Liver (tissue), 9 donors: ENCODE measurements around the gene MYBPC2. TPM values are rescaled to one million over a fixed set of nuclear protein-coding genes. Genes with fewer than 3 reads are reported as not detected.

Source experiments
- DNase-seq: peaks from one replicate; pipeline ENCODE4 v3.0.0-alpha.2; 2017; ENCODE audit warnings: low spot score
- H3K27ac ChIP-seq, 2 donors: one replicate each; pipeline ENCODE4 v1.7.0; 2013; ENCODE audit warnings: inconsistent platforms in 2 of 2, low read length in 2 of 2, control low read depth in 1 of 2, low read depth in 1 of 2, mild to moderate bottlenecking in 1 of 2
- H3K27me3 ChIP-seq, 4 donors: one replicate each; pipeline versions ENCODE4 v1.6.1 to v1.7.0; 2013; ENCODE audit warnings: low read length in 3 of 4, inconsistent platforms in 1 of 4, mild to moderate bottlenecking in 1 of 4, moderate library complexity in 1 of 4; ENCODE audit not compliant: control insufficient read depth in 4 of 4, insufficient read depth in 4 of 4
- H3K36me3 ChIP-seq, 4 donors: one replicate each; pipeline versions ENCODE4 v1.6.1 to v1.7.0; 2013; ENCODE audit warnings: low read length in 3 of 4, mild to moderate bottlenecking in 3 of 4, low read depth in 1 of 4, moderate library complexity in 1 of 4; ENCODE audit not compliant: control insufficient read depth in 4 of 4, insufficient read depth in 3 of 4
- H3K4me1 ChIP-seq, 4 donors: one replicate each; pipeline versions ENCODE4 v1.6.1 to v1.7.0; 2013; ENCODE audit warnings: low read length in 3 of 4, mild to moderate bottlenecking in 3 of 4, moderate library complexity in 1 of 4; ENCODE audit not compliant: control insufficient read depth in 4 of 4, insufficient read depth in 4 of 4
- H3K4me3 ChIP-seq, 3 donors: one replicate each; pipeline versions ENCODE4 v1.6.1 to v1.7.0; 2013; ENCODE audit warnings: low read length in 3 of 3, control low read depth in 1 of 3, low read depth in 1 of 3, mild to moderate bottlenecking in 1 of 3
- H3K9ac ChIP-seq, 2 donors: one replicate each; pipeline ENCODE4 v1.7.0; 2013; ENCODE audit warnings: low read length in 2 of 2, mild to moderate bottlenecking in 2 of 2, moderate library complexity in 2 of 2, control low read depth in 1 of 2, low read depth in 1 of 2
- H3K9me3 ChIP-seq, 4 donors: one replicate each; pipeline versions ENCODE4 v1.6.1 to v1.7.0; 2013; ENCODE audit warnings: low read length in 3 of 4; ENCODE audit not compliant: control insufficient read depth in 4 of 4
- EGR1 ChIP-seq, 2 donors: IDR thresholded peaks; 2 replicates each; pipeline ENCODE4 v1.6.1; 2016 to 2018; ENCODE audit warnings: antibody characterized with exemption in 2 of 2, low read depth in 2 of 2
- FOXA1 ChIP-seq: IDR thresholded peaks from 2 replicates; pipeline ENCODE4 v1.6.1; 2016; ENCODE audit warnings: antibody characterized with exemption
- GABPA ChIP-seq, 2 donors: IDR thresholded peaks in 1 of 2; conservative IDR thresholded peaks in 1 of 2; 2 replicates each; pipeline ENCODE4 v1.6.1; 2016; ENCODE audit warnings: antibody characterized with exemption in 2 of 2, mild to moderate bottlenecking in 1 of 2, moderate library complexity in 1 of 2
- HNF4A ChIP-seq, 2 donors: conservative IDR thresholded peaks; 2 replicates each; pipeline ENCODE4 v1.6.1; 2016; ENCODE audit warnings: antibody characterized with exemption in 2 of 2, mild to moderate bottlenecking in 2 of 2
- HNF4G ChIP-seq: IDR thresholded peaks from 2 replicates; pipeline ENCODE4 v1.6.1; 2016; ENCODE audit warnings: antibody characterized with exemption
- JUND ChIP-seq, 2 donors: IDR thresholded peaks; 2 replicates each; pipeline ENCODE4 v1.6.1; 2016; ENCODE audit warnings: antibody characterized with exemption in 2 of 2
- RAD21 ChIP-seq, 2 donors: IDR thresholded peaks; 2 replicates each; pipeline ENCODE4 v1.6.1; 2016; ENCODE audit warnings: antibody characterized with exemption in 2 of 2, mild to moderate bottlenecking in 2 of 2
- RXRA ChIP-seq, 2 donors: IDR thresholded peaks; 2 replicates each; pipeline ENCODE4 v1.6.1; 2017 to 2018; ENCODE audit warnings: antibody characterized with exemption in 2 of 2, mild to moderate bottlenecking in 1 of 2
- SP1 ChIP-seq: IDR thresholded peaks from 2 replicates; pipeline ENCODE4 v1.6.1; 2018; ENCODE audit warnings: antibody characterized with exemption, mild to moderate bottlenecking
- TAF1 ChIP-seq: conservative IDR thresholded peaks from 2 replicates; pipeline ENCODE4 v1.6.1; 2016; ENCODE audit warnings: antibody characterized with exemption, mild to moderate bottlenecking
- YY1 ChIP-seq: IDR thresholded peaks from 2 replicates; pipeline ENCODE4 v1.6.1; 2016; ENCODE audit warnings: antibody characterized with exemption, mild to moderate bottlenecking
- WGBS: extraction: QIAGEN DNeasy Blood & Tissue Kit; methylation state at CpG from one replicate; pipeline ENCODE4 v1.1.7; 2013; 5-methylcytosine and 5-hydroxymethylcytosine counted together
- polyA plus RNA-seq, 2 donors: library from polyadenylated mRNA; stranded (reverse) in 1 of 2; unstranded in 1 of 2; fragments of 200-250 nt in 1 of 2; fragments of >200 nt in 1 of 2; fragmentation: Nextera tagmentation in 1 of 2; extraction: Ambion mirVana in 1 of 2; gene quantifications; one replicate each; pipeline versions ENCODE4 v1.2.1 to v1.2.3, GENCODE V29; 2013 to 2015
- total RNA-seq, 2 donors: library from RNA; depleted of rRNA; stranded (reverse); fragments of >200 nt; gene quantifications; one replicate each; pipeline ENCODE4 v1.2.3, GENCODE V29; 2014
- TF ChIP-seq, protein P1 (sequence below): IDR thresholded peaks from 2 replicates; pipeline ENCODE4 v1.6.1; 2016; ENCODE audit warnings: antibody characterized with exemption
- TF ChIP-seq, protein P2 (sequence below): fragments of 150-350 bp; IDR thresholded peaks from 2 replicates; pipeline ENCODE4 v1.5.1; 2017; ENCODE audit warnings: improper control_type of control experiment, low read depth, low read length; ENCODE audit not compliant: missing input control
- TF ChIP-seq, protein P3 (sequence below): IDR thresholded peaks from 2 replicates; pipeline ENCODE4 v1.6.1; 2016; ENCODE audit warnings: antibody characterized with exemption
- TF ChIP-seq, protein P4 (sequence below): IDR thresholded peaks from 2 replicates; pipeline ENCODE4 v1.6.1; 2016; ENCODE audit warnings: antibody characterized with exemption
- donor health status: healthy.
- donor health status: healthy.
- donor health status: healthy.
- donor health status: healthy.
- donor health status: healthy.

The MYBPC2 gene
- total and polyA plus RNA-seq, 4 donors: under 0.01 TPM; not detected in 3

DNA sequence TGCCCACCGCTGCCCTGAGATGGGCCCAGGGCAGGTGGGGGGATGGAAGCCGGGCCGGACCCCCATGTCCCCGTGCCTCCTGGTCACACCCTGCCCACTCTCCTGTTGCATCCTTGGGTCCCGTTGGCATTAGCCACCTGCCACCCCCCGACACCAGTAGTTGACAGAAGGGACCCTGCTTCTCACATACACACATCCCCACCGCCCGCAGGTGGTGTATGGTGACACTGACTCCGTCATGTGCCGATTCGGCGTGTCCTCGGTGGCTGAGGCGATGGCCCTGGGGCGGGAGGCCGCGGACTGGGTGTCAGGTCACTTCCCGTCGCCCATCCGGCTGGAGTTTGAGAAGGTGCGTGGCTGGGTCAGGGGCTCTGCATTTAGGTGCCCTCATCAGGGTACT lies 19.2 kb upstream of the MYBPC2 start:
- Histone ChIP-seq H3K36me3 (peaks cover 0 to 4% (median 1%) of the 10 kb centered on the region in 4 donors), H3K27me3 (peaks cover 0 to 3% (median 0%) of the 10 kb centered on the region in 4 donors), H3K9ac (no peak overlapping the region), H3K4me1 (no peaks in the 10 kb centered on the region), H3K4me3 (no peak overlapping the region), H3K9me3 (no peaks in the 10 kb centered on the region), H3K27ac (no peak overlapping the region)
- TF ChIP-seq RXRA (IDR thresholded peaks at IDR 0.05): no peak
- TF ChIP-seq YY1: no peak
- no peak for TF ChIP-seq EGR1 (IDR thresholded peaks at IDR 0.05; ENCODE audit: low read depth in 2 of 2)
- no peak for TF ChIP-seq GABPA (IDR thresholded peaks at IDR 0.05 in 1 of 2, conservative IDR thresholded peaks at IDR 0.05 in 1 of 2)
- no peak for TF ChIP-seq RAD21 (IDR thresholded peaks at IDR 0.05)
- TF ChIP-seq, protein P1, sequence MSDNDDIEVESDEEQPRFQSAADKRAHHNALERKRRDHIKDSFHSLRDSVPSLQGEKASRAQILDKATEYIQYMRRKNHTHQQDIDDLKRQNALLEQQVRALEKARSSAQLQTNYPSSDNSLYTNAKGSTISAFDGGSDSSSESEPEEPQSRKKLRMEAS: no peak
- TF ChIP-seq TAF1: no peak
- TF ChIP-seq JUND (IDR thresholded peaks at IDR 0.05): no peak
- TF ChIP-seq, protein P2, sequence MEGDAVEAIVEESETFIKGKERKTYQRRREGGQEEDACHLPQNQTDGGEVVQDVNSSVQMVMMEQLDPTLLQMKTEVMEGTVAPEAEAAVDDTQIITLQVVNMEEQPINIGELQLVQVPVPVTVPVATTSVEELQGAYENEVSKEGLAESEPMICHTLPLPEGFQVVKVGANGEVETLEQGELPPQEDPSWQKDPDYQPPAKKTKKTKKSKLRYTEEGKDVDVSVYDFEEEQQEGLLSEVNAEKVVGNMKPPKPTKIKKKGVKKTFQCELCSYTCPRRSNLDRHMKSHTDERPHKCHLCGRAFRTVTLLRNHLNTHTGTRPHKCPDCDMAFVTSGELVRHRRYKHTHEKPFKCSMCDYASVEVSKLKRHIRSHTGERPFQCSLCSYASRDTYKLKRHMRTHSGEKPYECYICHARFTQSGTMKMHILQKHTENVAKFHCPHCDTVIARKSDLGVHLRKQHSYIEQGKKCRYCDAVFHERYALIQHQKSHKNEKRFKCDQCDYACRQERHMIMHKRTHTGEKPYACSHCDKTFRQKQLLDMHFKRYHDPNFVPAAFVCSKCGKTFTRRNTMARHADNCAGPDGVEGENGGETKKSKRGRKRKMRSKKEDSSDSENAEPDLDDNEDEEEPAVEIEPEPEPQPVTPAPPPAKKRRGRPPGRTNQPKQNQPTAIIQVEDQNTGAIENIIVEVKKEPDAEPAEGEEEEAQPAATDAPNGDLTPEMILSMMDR: no peak
- TF ChIP-seq FOXA1: no peak
- TF ChIP-seq, protein P3, sequence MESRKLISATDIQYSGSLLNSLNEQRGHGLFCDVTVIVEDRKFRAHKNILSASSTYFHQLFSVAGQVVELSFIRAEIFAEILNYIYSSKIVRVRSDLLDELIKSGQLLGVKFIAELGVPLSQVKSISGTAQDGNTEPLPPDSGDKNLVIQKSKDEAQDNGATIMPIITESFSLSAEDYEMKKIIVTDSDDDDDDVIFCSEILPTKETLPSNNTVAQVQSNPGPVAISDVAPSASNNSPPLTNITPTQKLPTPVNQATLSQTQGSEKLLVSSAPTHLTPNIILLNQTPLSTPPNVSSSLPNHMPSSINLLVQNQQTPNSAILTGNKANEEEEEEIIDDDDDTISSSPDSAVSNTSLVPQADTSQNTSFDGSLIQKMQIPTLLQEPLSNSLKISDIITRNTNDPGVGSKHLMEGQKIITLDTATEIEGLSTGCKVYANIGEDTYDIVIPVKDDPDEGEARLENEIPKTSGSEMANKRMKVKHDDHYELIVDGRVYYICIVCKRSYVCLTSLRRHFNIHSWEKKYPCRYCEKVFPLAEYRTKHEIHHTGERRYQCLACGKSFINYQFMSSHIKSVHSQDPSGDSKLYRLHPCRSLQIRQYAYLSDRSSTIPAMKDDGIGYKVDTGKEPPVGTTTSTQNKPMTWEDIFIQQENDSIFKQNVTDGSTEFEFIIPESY: no peak
- TF ChIP-seq HNF4G: no peak
- TF ChIP-seq SP1: no peak
- TF ChIP-seq HNF4A (conservative IDR thresholded peaks at IDR 0.05): no peak
- 95% methylated on average over 21 of the region's 21 CpGs for WGBS
- DNase-seq: peak; percentile 30

DNA sequence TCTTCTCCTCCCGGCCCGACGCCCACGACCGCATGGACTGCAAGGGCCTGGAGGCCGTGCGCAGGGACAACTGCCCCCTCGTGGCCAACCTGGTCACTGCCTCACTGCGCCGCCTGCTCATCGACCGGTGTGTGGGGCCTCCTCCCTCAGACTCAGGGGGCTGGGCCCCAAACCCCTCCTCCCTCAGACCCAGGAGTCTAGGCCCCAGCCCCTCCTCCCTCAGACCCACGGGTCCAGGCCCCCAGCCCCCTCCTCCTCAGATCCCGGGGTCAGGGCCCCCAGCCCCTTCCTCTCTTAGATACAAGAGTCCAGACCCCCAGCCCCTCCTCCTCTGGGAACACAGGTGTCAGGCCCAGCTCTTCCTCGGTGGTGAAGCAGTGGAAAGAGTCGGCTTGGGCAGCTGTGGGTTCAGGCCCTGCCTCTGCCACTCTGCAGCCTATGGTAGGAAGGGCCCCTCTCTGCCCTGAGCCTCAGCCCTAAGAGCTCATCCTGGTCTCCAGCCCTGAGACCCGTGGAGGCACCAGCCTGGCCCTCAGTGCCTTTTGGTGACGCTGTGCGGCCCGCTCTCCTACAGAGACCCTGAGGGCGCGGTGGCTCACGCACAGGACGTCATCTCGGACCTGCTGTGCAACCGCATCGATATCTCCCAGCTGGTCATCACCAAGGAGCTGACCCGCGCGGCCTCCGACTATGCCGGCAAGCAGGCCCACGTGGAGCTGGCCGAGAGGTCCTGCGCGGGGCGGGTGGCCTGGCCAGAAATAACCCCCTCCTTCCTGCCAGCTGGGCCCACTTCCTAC lies 17.6 kb upstream of the MYBPC2 start:
- H3K9me3 ChIP-seq: no peaks in the 10 kb centered on the region
- peak overlapping the region in 1 of 2 donors; percentile 20 for H3K27ac ChIP-seq
- WGBS: 57% methylated on average over 37 of the region's 37 CpGs
- H3K4me3 ChIP-seq: no peak overlapping the region
- no peak overlapping the region for H3K9ac ChIP-seq
- TF ChIP-seq, protein P2: peak; percentile 82
- TF ChIP-seq EGR1 (IDR thresholded peaks at IDR 0.05; ENCODE audit: low read depth in 2 of 2): no peak
- peak; percentile 63 to 81 for TF ChIP-seq RAD21 (IDR thresholded peaks at IDR 0.05)
- TF ChIP-seq, protein P4, sequence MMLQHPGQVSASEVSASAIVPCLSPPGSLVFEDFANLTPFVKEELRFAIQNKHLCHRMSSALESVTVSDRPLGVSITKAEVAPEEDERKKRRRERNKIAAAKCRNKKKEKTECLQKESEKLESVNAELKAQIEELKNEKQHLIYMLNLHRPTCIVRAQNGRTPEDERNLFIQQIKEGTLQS: no peak
- TF ChIP-seq, protein P1: no peak
- TF ChIP-seq JUND (IDR thresholded peaks at IDR 0.05): no peak
- no peak for TF ChIP-seq TAF1
- DNase-seq: peak; percentile 89
- no peaks in the 10 kb centered on the region for H3K4me1 ChIP-seq
- H3K27me3 ChIP-seq: peaks cover 0 to 3% (median 0%) of the 10 kb centered on the region in 4 donors
- no peaks in the 10 kb centered on the region for H3K36me3 ChIP-seq
